Skin of body (tissue), 2 donors: ENCODE results near the gene NOB1. TPM values are rescaled to one million over a fixed set of nuclear protein-coding genes. Genes with fewer than 3 reads are reported as not detected.
"Not testable (repeated sequence)": the region's sequence is repeated elsewhere in the genome, so short reads cannot be mapped to it uniquely, and the experiment has no call there.

ENCODE experiments used
- DNase-seq: peaks from one replicate; lab custom pipeline; 2025; lab: John Stamatoyannopoulos, UW
- total RNA-seq: library from RNA; depleted of rRNA; stranded (reverse); fragments of >200 nt; gene quantifications from one replicate; pipeline ENCODE4 v1.2.3, GENCODE V29; 2014

The NOB1 gene
- total RNA-seq, 1 donor from 2014 or later, result 16.6 TPM

DNA sequence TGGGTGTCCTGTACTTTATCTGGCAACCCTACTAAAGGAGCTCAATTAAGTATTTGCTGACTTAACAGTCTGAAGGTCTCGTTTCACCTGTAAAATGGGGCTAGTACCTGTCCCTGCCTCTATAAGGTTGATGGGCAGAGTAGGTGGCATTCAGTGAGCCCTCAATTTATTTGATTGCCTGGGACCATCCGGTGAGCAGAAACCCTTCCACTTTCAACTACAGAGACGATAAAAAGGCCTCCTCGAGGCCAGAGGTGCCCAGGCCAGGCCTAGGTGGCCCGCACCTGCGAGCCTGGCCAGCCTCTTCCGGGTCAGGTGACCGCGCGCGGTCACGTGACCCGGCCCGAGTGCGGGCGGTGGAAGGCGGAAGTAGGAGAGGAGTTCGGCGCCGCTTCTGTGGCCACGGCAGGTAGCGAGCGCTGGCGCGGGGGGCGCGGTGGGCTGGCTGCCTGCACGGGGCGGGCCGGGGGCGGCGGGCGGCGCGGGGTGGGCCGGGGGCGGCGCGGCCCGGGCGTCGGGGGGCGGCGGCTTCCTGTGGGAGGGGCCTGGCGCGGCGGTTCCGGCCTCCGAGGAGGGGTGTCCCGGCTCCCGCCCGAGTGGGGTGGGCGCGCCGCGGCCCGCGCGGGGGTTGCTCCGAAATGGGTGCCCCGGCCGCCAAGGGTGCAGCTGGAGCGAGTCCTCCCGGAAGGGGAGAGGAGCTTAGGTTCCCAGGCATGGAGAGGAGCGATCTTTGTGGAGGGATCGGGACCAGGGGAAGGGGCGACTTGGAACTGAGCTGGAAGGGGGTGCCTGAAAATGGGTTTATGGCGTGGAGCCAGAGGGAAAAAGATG, 7.5 kb upstream of the NOB1 start, which contains the start of gene WWP2:
WWP2 (plus strand) TSS at position 350 of the 831 bp plus-strand sequence. CDS start 24,679 bp downstream, outside the sequence.
- peak; percentile 67 for DNase-seq

DNA sequence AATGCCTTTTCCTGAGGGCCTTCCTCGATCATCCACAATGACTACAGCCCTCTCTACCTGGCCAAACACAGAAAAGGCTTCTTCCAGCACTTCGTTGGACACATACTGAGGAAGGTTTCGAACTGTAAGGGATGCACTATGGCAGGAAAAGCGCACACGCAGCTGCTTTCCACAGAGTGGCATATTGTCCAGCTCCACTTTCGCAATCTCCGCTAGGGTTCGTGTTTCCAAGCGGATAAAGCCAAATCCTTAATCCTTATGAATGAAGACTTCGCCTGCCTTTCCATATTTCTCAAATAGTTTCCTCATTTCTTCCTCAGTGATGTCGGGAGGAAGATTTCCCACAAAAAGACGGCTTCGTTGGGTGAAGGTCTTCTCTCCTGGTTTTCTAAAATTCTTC, 2.6 kb upstream of the NOB1 start:
- not testable (repeated sequence) for DNase-seq

DNA sequence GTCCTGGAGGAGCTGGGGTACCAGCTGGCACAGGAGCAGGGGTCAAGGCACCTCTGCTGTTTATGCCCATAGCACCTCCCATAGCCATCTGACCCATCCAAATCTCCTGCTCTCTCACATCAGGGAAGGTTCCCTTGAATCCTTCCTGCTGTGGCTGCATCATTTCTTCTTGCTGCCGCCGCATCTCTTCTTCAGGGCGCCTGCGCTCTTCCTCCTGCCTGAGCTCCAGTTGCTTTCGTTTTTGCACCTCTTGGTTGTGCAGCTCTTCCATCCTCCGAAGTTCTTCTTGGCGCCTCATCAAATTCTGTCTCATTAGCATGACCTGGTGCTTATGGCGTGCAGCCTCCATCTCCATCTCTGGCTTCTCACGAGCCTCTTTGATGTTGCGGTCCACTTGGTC, 2.0 kb upstream of the NOB1 start:
- no peak for DNase-seq

GRCh38 chr16:69754143-69754468, 620 bp downstream of the NOB1 start:
- DNase-seq, result no peak

GRCh38 chr16:69748694-69749345, 5.9 kb downstream of the NOB1 start:
- DNase-seq, result no peak

DNA sequence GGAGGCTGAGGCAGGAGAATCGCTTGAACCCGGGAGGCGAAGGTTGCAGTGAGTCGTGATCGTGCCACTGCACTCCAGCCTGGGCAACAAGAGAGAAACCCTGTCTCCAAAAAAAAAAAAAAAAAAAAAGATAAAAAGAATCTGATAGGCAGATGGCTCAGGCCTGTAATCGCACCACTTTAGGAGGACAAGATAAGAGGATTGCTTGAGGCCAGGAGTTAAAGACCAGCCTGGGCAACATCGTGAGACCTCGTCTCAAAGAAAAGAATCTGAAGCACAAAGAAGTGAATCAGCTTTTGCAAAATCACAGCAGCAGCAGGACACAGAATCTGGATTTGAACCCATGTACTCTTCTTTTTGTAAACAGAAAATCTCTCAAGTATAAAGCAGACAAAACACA, 7.6 kb downstream of the NOB1 start:
- no peak for DNase-seq

DNA sequence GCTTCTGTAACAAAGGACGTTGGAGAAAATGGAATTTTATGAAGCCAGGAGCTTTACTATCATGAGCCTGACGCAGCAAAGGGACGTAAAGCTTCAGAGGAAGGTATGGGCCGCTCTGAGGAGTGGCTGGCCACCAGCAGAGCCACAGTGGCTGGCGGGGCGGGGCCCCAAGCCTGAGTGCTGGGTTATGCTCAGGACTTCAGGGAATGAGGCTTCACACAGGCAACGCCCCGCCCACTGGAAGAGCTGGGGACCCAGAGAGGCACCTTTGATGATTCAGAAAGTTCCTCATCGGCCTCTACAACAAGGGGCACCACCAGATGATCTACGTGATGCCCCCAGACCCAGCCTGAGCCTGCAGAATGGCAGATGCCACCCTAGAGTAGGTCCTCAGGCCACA, 8.8 kb downstream of the NOB1 start:
- DNase-seq, result no peak

GRCh38 chr16:69745232-69745612, 9.5 kb downstream of the NOB1 start:
- no peak for DNase-seq

DNA sequence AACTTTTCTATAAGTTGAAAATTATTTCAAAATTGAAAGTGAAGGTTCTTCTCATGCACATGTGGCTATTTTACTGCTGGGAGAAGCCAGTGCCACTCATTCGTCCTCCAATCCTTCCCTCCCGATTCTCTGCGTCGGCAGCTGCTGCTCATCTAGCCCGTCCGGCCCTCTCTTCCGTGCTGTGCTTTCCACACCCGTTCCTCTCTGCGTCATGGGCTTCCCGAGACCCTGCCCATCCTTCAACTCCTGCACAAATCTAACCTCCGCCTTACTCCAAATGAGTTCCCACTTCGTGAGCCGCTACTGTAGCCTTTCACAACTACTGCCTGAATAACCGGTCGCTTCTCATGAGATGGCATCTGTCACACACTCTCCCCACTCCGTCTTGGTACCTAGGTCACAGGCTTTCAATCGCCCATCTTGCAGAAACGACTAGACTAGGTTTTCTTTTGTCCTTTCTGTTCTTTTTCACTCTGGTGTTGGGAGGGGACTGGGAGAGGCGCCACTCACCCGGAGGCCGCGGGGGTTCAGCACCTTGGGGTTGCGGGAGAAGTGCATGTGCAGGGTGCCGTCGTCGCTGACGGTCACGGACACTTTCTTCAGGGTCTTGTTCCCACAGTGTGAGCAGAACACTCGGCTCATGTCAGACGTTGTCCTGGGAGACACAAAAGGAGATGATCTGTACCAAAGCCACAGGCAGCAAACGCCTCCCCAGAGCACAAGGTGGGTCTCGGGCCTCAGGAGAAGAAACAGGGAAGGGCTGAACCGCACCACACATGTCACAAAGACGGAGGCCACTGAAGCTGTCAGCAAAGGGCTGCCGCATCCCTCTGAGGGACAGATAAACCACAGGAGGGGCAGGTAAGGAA, 10.1 kb downstream of the NOB1 start:
- no peak for DNase-seq

DNA sequence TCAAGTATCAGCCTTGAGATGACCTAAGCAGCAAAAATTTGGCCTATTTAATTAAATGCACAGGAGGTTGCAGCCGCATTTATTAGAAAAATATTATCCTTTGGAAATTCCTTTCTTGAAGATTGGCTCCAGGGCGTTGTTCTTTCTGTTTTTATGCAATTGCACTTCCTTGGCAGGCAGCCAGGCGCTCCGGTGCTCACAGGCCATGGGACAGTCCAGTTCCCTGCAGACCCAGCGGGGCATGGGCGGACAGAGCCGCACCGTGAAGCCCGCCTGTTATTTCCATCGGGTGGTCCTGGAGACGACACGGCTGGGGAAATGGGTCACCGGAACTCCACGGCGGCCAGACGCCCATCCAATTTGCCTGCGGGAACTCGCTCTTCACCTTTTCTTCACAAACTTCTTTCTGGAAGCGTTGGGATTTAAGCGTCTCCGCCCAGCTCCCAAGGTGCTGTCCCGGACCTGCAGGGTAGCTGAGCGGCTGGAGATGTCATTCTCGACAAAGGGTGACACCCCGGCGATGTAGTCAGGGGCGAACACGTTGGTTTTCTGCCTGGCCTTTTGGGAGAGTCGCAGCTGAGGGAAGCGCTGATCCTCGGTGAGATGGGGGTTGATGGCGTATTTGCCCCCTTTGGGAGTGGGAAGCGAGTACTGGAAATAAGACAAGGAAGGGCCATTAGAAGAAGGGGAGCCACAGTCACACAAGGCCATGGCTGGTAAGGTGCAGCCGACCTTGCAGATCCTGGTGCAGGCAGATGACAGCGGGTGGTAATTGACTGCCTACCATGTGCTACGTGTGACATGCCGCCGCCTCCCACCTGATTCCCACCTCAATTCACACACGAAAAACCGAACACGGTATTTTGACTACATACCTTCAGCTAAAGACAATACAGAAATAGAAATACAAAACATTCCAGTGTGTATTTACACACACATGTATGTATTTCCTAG, 12.5 kb downstream of the NOB1 start:
- DNase-seq, result no peak

- DNase-seq, result no peak
Measured at GRCh38 chr16:69741519-69741918, 13.2 kb downstream of the NOB1 start.

DNA sequence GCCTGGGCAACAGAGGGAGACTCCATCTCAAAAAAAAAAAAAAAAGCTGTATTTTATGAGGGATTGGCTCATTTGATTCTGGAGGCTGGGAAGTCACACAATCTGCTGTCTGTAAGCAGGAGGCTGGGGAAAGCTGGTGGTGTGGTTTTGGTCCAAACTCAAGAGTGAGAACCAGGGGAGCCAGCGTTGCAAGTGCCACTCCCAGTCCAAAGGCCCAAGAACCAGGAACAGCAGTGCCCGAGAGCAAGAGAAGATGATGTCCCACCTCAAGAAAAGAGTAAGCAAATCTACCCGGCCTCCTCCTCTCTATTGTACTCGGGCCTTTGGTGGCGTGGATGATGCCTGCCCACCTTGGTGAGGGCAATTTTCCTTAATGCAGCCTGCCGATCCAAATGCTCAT, 22.6 kb downstream of the NOB1 start:
- no peak for DNase-seq

- not testable (repeated sequence) for DNase-seq
Measured at GRCh38 chr16:69731280-69731679, 23.4 kb downstream of the NOB1 start.

GRCh38 chr16:69729030-69729429, 25.7 kb downstream of the NOB1 start:
- not testable (repeated sequence) for DNase-seq

- DNase-seq, result no peak
Measured at GRCh38 chr16:69727916-69728270, 26.8 kb downstream of the NOB1 start.

DNA sequence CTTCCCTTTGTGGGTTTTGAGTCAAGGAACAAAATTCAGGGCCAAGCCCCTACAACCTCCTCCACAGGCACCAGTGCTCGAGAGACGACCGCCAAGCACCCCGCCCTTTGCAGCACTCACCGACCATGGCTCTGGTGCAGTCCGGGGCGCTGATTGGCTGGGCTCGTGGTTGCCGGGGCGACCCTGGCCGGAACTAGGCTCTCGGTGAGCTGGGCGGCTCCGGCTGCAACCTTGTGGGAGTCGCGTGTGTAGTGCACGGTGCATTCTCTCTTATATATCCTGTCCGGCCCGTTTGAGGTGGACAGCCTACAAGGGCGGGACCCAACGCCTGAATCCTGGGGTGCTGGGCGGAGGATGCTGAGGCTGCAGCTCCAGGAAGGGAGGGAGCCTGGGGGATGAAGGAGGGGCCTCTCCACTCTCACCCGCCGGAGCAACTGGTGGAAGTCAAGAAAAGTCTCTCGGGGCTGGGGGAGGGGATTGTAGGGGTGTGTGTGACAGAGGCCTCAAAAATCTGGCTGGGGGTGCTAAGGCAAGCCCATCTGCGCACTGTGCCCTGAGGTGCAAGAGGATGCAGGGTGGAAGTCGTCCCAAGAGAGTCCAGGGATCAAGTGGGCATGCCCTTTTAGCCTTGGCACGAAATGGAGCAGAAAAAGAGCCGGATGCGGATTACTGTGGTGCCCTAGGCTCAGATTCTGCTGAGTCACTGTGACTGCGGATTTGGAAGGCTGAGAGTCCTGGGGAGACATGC, 28.2 kb downstream of the NOB1 start, which contains the start of gene NQO1:
NQO1 (minus strand) TSS at position 248 of the 748 bp plus-strand sequence; CDS start at position 127, 121 bp downstream.
- DNase-seq, result peak; percentile 62

DNA sequence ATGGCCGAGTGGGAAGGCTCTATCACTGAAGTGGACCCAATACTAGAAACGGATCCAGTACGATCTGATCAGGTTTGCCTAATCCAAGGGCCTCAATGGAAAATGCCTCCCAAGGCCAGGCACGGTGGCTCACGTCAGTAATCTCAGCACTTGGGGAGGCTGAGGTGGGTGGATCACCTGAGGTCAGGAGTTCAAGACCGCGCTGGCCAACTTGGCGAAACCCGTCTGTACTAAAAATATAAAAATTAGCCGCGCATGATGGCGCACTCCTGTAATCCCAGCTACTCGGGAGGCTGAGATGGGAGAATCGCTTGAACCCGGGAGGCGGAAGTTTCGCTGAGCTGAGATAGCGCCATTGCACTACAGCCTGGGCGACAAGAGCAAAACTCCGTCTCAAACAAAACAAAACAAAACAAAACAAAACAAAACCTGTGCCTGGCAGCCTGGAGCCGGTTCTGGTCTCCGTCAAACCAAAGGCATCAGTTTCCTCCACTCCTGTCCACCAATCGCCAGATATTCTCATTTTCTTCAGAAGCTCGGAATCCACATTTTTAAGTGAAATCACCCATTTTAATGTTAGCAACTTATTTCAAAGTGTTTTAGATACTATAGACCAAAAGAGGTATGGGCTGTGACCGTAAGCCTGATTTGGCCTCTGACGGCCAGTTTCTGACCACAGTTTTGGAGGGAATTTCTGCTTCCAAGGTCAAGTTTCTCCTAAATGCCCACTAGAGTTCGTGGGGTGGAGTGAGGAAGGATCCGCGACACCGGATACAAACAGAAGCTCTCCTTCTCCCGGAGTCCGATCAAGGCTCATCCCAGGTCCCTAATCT, 29.0 kb downstream of the NOB1 start:
- no peak for DNase-seq

GRCh38 chr16:69724981-69725479, 29.7 kb downstream of the NOB1 start:
- DNase-seq, result no peak

DNA sequence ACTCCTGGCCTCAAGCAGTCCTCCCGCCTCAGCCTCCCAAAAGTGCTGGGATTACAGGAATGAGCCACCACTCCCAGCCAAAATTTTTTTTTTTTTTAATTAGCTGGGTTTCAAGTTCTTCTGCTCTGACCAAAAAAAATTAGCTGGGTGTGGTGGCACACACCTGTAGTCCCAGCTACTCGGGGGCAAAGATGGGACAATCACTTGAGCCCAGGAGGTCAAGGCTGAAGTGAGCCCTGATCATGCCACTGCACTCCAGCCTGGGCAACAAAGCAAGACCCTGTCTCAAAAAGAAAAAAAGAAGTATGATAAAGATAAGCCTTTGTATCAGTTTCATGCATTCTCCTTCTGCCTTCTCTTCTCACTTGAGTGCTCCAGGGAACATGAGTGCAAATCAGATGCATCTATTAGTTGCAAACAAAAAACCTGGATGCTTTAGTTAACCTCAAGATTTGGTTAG, 30.3 kb downstream of the NOB1 start:
- no peak for DNase-seq
